Tibial nerve (tissue), 4 donors: ENCODE measurements around the gene REPIN1. TPM values are rescaled to one million over a fixed set of nuclear protein-coding genes. Genes with fewer than 3 reads are reported as not detected.

Experiments
- DNase-seq, 2 donors: peaks; one replicate each; pipeline ENCODE4 v3.0.0-alpha.2; 2019; ENCODE audit warnings: low spot score in 2 of 2
- H3K27ac ChIP-seq, 4 donors: fragments of 200-600 bp; sonication (generic) in 3 of 4; one replicate each; pipeline ENCODE4 v1.5.1; 2017 to 2019; ENCODE audit warnings: mild to moderate bottlenecking in 1 of 4
- H3K27me3 ChIP-seq, 2 donors: fragments of 200-600 bp; sonication (generic) in 1 of 2; one replicate each; pipeline versions ENCODE4 v1.5.1 to v1.6.0; 2017 to 2019
- H3K36me3 ChIP-seq, 3 donors: fragments of 200-600 bp; sonication (generic); one replicate each; pipeline ENCODE4 v1.5.1; 2018 to 2019
- H3K4me1 ChIP-seq, 4 donors: fragments of 200-600 bp; sonication (generic) in 3 of 4; one replicate each; pipeline ENCODE4 v1.5.1; 2017 to 2019
- H3K4me3 ChIP-seq, 4 donors: fragments of 200-600 bp; sonication (generic) in 3 of 4; one replicate each; pipeline ENCODE4 v1.5.1; 2017 to 2019; ENCODE audit warnings: mild to moderate bottlenecking in 1 of 4, moderate library complexity in 1 of 4
- H3K9me3 ChIP-seq, 4 donors: fragments of 200-600 bp; sonication (generic) in 3 of 4; one replicate each; pipeline ENCODE4 v1.5.1; 2017 to 2019
- EP300 ChIP-seq, 2 donors: sonication (generic); formaldehyde crosslinking; IDR thresholded peaks; one replicate each; pipeline ENCODE4 v1.6.1; 2017; ENCODE audit warnings: antibody characterized with exemption in 2 of 2, mild to moderate bottlenecking in 1 of 2
- POLR2A ChIP-seq, 2 donors: fragments of 450-650 bp; IDR thresholded peaks; one replicate each; pipeline ENCODE4 v1.6.1; 2017; ENCODE audit warnings: antibody characterized with exemption in 2 of 2, mild to moderate bottlenecking in 2 of 2, moderate library complexity in 2 of 2
- WGBS, 2 donors: methylation state at CpG; one replicate each; pipeline ENCODE4 v1.1.5; 2018; 5-methylcytosine and 5-hydroxymethylcytosine counted together
- total RNA-seq, 4 donors: library from RNA; depleted of rRNA; stranded (reverse); fragments of >200 nt; gene quantifications; one replicate each; pipeline ENCODE4 v1.1.0, GENCODE V29; 2016
- TF ChIP-seq, protein P1 (sequence below), 5 experiments: fragments of 200-600 bp in 3 of 5; fragments of 450-650 bp in 2 of 5; sonication (generic) in 3 of 5; IDR thresholded peaks; one replicate each; pipeline ENCODE4 v1.5.1; 2016 to 2019; ENCODE audit warnings: antibody characterized with exemption in 5 of 5, mild to moderate bottlenecking in 3 of 5, moderate library complexity in 2 of 5

The REPIN1 gene
- total RNA-seq, 4 donors from 2014 or later, result 65.8 to 70.2 (median 68.3) TPM

- TF ChIP-seq POLR2A (IDR thresholded peaks at IDR 0.05), result no peak
- no peak for TF ChIP-seq EP300 (IDR thresholded peaks at IDR 0.05)
- TF ChIP-seq, protein P1, sequence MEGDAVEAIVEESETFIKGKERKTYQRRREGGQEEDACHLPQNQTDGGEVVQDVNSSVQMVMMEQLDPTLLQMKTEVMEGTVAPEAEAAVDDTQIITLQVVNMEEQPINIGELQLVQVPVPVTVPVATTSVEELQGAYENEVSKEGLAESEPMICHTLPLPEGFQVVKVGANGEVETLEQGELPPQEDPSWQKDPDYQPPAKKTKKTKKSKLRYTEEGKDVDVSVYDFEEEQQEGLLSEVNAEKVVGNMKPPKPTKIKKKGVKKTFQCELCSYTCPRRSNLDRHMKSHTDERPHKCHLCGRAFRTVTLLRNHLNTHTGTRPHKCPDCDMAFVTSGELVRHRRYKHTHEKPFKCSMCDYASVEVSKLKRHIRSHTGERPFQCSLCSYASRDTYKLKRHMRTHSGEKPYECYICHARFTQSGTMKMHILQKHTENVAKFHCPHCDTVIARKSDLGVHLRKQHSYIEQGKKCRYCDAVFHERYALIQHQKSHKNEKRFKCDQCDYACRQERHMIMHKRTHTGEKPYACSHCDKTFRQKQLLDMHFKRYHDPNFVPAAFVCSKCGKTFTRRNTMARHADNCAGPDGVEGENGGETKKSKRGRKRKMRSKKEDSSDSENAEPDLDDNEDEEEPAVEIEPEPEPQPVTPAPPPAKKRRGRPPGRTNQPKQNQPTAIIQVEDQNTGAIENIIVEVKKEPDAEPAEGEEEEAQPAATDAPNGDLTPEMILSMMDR (IDR thresholded peaks at IDR 0.05), result no peak
- Histone ChIP-seq H3K9me3 (no peaks in the 10 kb centered on the region), H3K4me1 (peaks cover 0 to 44% (median 10%) of the 10 kb centered on the region in 4 donors), H3K4me3 (no peak overlapping the region), H3K27me3 (no peaks in the 10 kb centered on the region), H3K27ac (no peak overlapping the region), H3K36me3 (peaks cover 0 to 32% (median 5%) of the 10 kb centered on the region in 3 donors)
- DNase-seq, result no peak
- 79 to 86% methylated on average over 15 of the region's 15 CpGs for WGBS, 2 donors
Measured at GRCh38 chr7:150399421-150400007, 30.9 kb downstream of the REPIN1 start.

DNA sequence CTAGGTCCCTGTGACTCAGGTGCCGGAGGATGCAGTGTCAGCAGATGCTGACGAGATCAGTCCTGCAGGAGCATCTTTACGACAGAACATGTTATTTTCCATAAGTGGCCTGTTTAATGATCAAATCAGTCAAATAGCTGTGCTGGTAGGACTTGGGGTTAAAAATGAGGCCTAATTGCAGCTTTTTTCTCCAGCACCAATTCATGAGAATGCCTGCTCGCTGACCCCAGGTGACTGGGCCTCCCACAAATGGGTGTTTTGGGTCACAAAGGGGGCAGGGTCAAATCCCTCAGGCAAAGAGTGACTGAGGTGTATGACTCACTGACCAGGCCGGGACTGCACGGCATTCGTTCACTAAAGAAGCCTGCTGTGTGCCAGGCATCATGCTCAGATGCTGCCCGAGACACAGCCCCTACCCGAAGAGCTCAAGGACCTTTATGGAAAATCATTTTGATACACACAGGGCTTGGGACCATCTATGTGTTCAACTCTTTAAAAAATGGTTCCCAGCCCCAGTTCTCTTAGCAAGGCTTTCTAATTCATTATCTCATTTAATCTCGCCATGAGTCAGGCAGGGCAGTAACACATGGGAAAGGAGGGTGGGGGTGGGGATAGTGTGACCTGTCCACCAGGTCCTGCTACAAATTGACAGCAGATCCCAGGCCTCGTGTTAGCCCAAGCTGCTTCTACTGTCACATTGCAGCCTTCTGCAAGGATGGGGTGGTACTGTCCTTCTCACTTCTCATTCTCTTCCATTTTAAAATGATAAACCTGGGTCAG lies 31.6 kb downstream of the REPIN1 start:
- TF ChIP-seq EP300 (IDR thresholded peaks at IDR 0.05) (no peak), POLR2A (IDR thresholded peaks at IDR 0.05) (no peak)
- TF ChIP-seq, protein P1 (IDR thresholded peaks at IDR 0.05), result no peak
- no peak overlapping the region for H3K27ac ChIP-seq
- WGBS, 2 donors, result 64 to 76% methylated on average over 11 of the region's 11 CpGs
- peaks cover 0 to 32% (median 5%) of the 10 kb centered on the region in 3 donors for H3K36me3 ChIP-seq
- H3K9me3 ChIP-seq, result no peaks in the 10 kb centered on the region
- peaks cover 0 to 40% (median 8%) of the 10 kb centered on the region in 4 donors for H3K4me1 ChIP-seq
- H3K27me3 ChIP-seq, result no peaks in the 10 kb centered on the region
- H3K4me3 ChIP-seq, result no peak overlapping the region
- DNase-seq, result no peak

- TF ChIP-seq EP300 (IDR thresholded peaks at IDR 0.05) (no peak), POLR2A (IDR thresholded peaks at IDR 0.05) (no peak)
- TF ChIP-seq, protein P1 (IDR thresholded peaks at IDR 0.05), result no peak
- Histone ChIP-seq H3K4me3 (no peak overlapping the region), H3K4me1 (peaks cover 0 to 37% (median 7%) of the 10 kb centered on the region in 4 donors), H3K27ac (no peak overlapping the region), H3K27me3 (no peaks in the 10 kb centered on the region), H3K36me3 (peaks cover 0 to 32% (median 5%) of the 10 kb centered on the region in 3 donors), H3K9me3 (no peaks in the 10 kb centered on the region)
- WGBS, 2 donors, result 69 to 76% methylated on average over 15 of the region's 15 CpGs
- DNase-seq, result no peak
Measured at GRCh38 chr7:150400788-150401423, 32.3 kb downstream of the REPIN1 start.

GRCh38 chr7:150401424-150401790 lies 32.8 kb downstream of the REPIN1 start:
- Histone ChIP-seq H3K27ac (no peak overlapping the region), H3K4me3 (no peak overlapping the region), H3K4me1 (peaks cover 0 to 42% (median 12%) of the 10 kb centered on the region in 4 donors), H3K36me3 (peaks cover 0 to 29% (median 5%) of the 10 kb centered on the region in 3 donors), H3K27me3 (no peaks in the 10 kb centered on the region), H3K9me3 (no peaks in the 10 kb centered on the region)
- 76 to 94% methylated on average over 1 of the region's 1 CpG for WGBS, 2 donors
- TF ChIP-seq, protein P1 (IDR thresholded peaks at IDR 0.05), result no peak
- no peak for TF ChIP-seq EP300 (IDR thresholded peaks at IDR 0.05)
- TF ChIP-seq POLR2A (IDR thresholded peaks at IDR 0.05), result no peak
- DNase-seq, result no peak
